ENCODE measurements around the gene IPPK.

IPPK gene, protein sequence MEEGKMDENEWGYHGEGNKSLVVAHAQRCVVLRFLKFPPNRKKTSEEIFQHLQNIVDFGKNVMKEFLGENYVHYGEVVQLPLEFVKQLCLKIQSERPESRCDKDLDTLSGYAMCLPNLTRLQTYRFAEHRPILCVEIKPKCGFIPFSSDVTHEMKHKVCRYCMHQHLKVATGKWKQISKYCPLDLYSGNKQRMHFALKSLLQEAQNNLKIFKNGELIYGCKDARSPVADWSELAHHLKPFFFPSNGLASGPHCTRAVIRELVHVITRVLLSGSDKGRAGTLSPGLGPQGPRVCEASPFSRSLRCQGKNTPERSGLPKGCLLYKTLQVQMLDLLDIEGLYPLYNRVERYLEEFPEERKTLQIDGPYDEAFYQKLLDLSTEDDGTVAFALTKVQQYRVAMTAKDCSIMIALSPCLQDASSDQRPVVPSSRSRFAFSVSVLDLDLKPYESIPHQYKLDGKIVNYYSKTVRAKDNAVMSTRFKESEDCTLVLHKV

DNA sequence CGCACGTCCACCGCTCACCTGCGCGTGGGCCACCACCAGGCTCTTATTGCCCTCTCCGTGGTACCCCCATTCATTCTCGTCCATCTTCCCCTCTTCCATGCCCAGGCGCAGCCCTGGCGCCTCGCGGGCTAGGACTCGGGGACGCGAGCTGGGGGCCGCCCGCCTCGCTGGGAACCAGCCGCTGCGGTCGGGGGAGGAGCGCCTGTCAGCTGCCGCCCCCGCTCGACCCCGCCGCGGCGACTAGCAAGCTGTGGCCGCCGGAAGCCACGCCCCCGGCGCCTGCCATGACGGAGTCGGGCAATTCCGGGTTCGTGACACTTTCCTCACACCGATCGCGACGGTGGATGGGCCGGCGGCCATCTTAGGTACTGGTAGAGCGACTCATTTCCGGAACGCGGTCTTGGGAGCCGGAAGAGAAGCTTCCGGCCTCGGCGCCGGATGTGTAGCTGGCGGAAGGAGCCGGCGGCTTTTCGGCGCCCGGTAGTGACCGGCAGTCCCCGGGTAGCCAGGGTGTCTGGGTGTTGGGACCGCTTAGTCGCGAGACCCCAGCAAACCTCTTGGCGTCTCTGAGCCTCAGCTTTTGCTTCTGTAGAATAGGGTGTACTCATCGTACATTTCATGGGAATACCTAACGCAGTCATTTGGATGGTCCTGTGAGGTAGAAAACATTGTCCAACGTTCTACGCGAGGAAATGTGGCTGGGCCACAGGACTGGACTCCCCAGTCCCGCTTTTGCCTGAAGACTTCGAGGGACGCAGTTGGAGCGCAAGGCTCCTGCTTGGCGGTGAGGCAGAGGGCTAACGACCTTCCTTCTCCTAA lies at the start of gene IPPK:
IPPK (minus strand) TSS at position 242 of the 819 bp plus-strand sequence; CDS start at position 99, 143 bp downstream.
- DNase-seq (ENCODE audit: low read depth in 2 of 2): peak; percentile 97 to 99

DNA sequence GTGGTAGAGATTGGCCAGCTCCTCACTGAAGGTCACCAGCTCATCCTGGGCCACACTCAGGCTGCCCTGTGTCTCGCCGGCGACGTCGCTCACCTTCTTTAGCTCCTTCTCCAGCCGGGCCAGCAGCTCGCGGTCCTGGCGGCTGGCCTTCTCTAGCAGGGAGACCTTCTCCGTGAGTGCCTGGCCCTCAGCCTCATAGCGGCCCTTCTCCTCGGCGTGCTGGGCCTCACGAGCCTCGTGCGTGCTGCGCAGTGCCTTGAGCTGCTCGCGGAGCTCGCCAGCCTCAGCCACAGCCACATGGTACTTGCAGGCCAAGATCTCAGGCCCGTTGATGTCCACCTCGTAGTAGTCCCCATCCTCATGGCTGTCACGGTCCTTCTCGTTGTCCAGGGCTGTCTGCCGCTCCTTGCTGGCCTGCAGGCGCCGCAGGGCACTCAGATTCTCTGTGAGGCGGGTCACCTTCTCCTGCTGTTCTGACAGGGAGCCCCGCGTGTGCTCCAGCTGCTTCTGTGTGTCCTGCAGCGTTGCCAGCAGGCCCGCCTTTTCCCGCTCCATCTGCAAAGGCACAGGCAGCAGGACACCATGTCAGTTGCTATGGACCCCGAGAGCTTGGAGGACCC lies 49.2 kb upstream of the IPPK start:
- no peak for DNase-seq (ENCODE audit: low read depth in 2 of 2)

DNA sequence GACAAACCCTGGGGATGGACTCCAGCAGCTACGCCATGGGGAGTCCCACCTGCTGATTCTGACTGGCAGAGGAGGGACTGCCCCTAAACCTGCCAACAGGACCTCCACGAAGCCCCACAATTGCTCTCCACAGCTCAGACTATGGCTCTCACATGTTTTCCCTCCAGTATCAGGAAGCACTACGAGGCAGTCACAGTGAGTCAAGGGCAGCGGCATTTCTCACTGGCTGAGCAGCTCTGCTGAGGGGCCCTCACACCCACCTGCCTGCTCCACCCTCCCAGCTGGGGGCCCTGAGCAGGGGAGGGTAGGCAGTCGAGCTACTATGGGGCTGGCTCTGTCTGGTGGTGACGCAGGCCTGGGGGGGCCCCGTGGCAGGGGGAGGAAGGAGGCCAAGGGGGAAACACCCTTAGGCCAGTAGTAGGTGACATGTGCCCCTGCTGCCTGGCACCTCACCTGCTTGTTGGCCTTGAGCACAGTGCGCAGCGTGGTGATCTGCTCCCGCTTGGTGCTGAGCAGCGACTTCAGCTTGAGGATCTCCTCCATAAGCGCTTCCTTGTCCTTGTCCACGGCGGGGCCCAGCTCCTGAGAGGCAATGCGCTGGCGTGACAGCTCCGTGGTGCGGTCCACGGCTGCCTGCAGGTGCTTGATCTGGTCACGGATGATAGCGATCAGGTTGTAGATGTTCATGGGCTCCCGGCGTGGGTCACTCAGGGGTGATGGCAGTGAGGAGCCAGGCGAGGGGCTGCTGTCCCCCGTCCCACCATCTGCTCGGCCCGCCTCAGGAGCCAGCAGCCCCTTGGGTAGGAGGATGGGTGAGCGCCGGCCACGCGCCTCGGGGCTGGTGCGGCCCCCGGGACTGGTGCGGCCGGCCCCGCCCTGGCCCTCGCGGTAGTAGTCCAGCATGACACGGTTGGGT lies 48.4 kb upstream of the IPPK start:
- no peak for DNase-seq (ENCODE audit: low read depth in 2 of 2)

DNA sequence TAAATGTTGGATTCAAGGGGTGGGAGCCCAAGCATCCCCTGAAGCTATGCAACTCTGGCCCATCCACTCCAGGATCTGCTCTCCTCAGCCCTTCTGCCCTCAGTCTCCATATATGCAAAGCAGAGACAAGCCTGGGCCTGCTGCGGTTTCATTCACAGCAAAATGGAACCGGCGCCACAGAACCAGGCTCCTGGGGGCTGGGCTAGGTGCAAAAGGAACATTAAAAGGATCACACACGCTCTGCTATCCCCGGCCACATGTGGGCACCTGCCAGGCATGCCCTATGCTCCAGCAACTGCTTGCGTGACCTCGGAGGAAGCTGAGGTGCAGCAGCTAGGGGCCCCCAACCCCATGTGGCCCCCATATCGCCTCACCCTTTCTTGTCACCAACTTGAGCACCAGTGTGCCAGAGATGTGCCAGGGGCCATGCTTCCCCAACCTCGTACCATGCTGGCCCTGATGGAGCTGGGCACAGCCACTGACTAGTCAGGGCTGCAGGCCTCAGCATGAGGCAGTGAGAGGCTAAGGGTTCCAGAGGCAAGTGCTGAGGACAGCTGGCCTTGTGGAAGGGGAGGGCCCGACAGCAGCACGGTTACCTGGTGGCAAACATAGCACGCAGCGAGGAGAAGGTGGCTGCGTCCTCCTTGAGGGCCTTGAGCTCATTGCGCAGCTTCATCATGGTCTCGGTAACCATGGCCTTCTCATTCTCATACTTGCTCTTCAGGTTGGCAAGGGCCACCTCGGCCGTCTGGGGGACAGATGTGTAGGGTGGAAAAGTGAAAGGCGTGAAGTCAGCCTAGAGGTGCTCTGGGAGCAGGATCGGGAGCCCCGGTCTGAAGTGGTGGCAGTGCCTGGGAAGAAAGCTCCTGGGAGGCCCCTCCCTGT lies 47.5 kb upstream of the IPPK start:
- no peak for DNase-seq (ENCODE audit: low read depth in 2 of 2)

- DNase-seq (ENCODE audit: low read depth in 2 of 2): peak; percentile 59 to 78
Measured at GRCh38 chr9:92716557-92716956, 46.6 kb upstream of the IPPK start.

- no peak for DNase-seq (ENCODE audit: low read depth in 2 of 2)
Measured at GRCh38 chr9:92715488-92716231, 45.7 kb upstream of the IPPK start.

DNA sequence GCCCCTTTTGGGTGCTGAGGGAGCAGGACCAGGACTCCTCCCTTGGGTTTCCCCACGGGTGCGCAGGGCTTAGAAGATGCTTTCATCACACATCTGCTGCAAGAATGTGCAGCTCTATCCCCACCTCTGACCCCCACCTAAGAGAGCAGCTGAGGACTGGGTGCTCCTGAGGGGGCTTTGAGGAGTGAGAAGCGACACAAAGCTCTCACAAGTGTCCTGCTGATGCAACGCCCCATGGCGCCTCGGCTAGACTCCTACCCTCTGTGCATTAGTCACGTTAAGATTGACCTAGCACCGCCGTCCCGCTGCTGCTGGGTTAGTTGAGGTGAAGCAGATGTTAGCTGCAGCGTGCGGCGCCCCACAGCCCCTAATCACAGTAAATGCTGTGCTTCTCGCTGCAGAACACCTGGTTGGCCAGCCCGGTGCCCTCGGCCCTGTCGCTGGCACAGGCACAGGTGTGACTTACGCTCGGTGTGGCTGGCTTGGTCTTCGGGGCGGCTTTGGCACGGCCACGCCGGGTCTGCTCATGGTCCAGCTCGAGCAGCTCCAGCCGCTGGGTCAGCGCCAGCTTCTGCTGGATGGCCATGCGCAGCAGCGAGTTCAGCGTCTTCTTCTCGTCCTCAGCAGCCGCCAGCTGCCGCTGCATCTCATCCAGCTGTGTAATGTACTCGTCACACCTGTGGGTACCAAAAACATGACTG lies 45.0 kb upstream of the IPPK start:
- no peak for DNase-seq (ENCODE audit: low read depth in 2 of 2)

- no peak for DNase-seq (ENCODE audit: low read depth in 2 of 2)
Measured at GRCh38 chr9:92714016-92714415, 44.1 kb upstream of the IPPK start.

GRCh38 chr9:92713528-92713927 lies 43.6 kb upstream of the IPPK start:
- DNase-seq (ENCODE audit: low read depth in 2 of 2): no peak

DNA sequence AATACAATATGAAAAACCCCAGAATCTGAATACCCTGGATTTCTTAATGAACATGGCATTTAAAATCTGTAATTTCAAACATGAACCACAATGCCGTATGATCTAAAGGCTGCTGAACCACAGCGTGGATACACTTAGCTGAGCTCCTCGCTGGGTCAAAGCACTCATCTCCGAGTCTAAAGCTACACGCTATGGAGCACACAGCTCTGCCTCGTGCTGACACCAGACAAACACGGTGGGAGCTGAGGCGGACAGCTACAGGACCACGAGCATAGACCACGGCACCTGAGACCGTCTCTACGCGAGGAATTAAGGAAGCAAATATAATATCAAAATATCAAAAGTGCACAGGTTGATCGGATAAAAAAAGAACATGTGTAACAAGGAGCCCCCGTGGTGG lies 42.8 kb upstream of the IPPK start:
- no peak for DNase-seq (ENCODE audit: low read depth in 2 of 2)

DNA sequence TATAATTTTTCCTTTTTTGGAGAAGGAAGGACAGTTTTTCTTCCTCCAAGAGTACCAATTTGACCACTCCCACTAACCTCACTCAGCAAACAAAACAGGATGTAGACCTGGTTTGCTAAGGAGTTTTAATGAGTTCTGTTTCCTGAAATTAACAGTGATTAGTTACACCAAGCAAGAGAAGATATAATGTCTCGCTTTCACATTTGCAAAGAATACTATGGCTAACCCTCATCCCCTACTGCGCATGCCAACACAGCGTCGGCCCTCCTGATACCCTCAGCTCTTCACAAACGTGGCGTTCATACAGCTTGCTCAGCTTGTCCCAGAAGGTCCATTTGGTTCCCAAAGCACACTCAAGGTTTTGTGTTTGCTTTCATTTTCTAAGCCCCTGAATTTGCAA lies 41.9 kb upstream of the IPPK start:
- DNase-seq (ENCODE audit: low read depth in 2 of 2): no peak

GRCh38 chr9:92711146-92711545 lies 41.2 kb upstream of the IPPK start:
- no peak for DNase-seq (ENCODE audit: low read depth in 2 of 2)

DNA sequence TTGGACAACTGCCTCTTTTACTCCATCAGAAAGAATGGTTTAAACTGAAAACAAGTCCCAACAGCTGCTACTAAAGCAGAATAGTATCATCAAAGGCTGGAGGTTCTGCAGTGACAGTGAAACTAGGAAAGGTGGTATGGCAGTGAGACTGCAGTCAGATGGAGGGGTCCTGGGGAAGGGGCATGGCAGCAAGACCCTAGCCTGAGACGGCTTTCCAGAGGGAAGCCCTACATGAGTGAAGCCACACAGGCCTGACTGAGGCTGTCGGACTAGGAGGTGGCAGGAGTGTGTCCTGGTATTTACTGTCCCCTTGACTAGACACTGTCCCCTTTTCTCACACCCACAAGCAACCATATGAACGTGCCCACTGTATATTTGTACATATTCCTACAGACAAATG lies 40.4 kb upstream of the IPPK start:
- DNase-seq (ENCODE audit: low read depth in 2 of 2): no peak

- DNase-seq (ENCODE audit: low read depth in 2 of 2): no peak
Measured at GRCh38 chr9:92709954-92710353, 40.0 kb upstream of the IPPK start.

- DNase-seq (ENCODE audit: low read depth in 2 of 2): no peak
Measured at GRCh38 chr9:92709240-92709639, 39.3 kb upstream of the IPPK start.

DNA sequence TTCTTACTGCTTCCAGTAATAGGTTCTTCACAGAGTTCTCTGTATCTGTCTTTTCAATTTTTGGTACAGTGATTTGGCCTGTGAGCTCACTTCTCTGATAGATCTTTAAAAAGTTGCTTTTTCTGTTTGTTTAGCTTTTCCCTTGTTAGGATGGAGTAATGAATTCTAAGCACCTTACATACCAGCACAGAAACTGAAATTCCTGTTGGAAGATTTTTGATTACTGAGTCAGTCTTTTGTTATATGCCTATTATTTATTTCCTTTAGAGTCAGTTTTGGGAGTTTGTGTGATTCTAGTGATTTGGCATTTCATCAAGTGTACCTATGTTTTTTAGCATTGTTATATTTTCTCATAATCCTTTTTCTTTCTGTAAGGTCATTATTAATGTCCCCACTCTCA lies 37.6 kb upstream of the IPPK start:
- no peak for DNase-seq (ENCODE audit: low read depth in 2 of 2)

- DNase-seq (ENCODE audit: low read depth in 2 of 2): no peak
Measured at GRCh38 chr9:92706218-92706940, 36.4 kb upstream of the IPPK start.

DNA sequence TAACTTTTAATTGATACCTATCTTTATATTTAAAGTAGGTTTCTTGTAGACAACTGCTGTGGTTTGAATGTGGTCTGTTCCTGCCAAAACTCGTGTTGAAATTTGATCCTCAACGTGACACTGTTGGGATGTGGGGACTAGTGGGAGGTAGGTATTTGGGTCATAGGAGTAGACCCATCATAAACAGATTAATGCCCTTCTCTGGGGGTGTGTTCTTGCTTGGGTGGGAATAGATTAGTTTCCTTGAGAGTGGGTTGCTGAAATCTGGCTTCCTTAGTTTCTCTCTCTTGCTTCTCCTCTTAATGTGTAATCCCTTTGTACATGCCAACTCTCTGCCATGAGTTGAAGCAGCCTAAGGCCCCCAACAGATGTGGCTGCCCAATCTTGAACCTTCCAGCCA lies 34.6 kb upstream of the IPPK start:
- DNase-seq (ENCODE audit: low read depth in 2 of 2): no peak
